Activated CD4-positive, alpha-beta T cell treated with anti-CD3 and anti-CD28 coated beads, Interleukin-2, Interleukin-6, amounts not matched to agents 100 ng/mL and 50 ng/mL, durations not matched to agents 16 hours and 8 hours (primary cell): ENCODE measurements around the gene WDR5.

Experiments used
- DNase-seq: peaks from one replicate; pipeline ENCODE4 v3.0.0-alpha.2; 2020

Gene WDR5

GRCh38 chr9:134174526-134175290 is 38.8 kb downstream of the WDR5 start:
- no peak for DNase-seq

GRCh38 chr9:134175291-134175807 is 39.5 kb downstream of the WDR5 start:
- DNase-seq = no peak

GRCh38 chr9:134175808-134176598 is 40.1 kb downstream of the WDR5 start:
- DNase-seq = no peak

- no peak for DNase-seq
These were observed 40.7 kb downstream of the WDR5 start for GRCh38 chr9:134176599-134176968.

GRCh38 chr9:134177186-134177585 is 41.3 kb downstream of the WDR5 start:
- DNase-seq = no peak

- no peak for DNase-seq
These were observed 41.9 kb downstream of the WDR5 start for GRCh38 chr9:134177624-134178393.

- DNase-seq = no peak
These were observed 42.5 kb downstream of the WDR5 start for GRCh38 chr9:134178394-134178767.

GRCh38 chr9:134178768-134179551 is 43.1 kb downstream of the WDR5 start:
- no peak for DNase-seq

- no peak for DNase-seq
These were observed 43.7 kb downstream of the WDR5 start for GRCh38 chr9:134179595-134179917.

GRCh38 chr9:134179918-134180785 is 44.3 kb downstream of the WDR5 start:
- no peak for DNase-seq

GRCh38 chr9:134180786-134181647 is 45.1 kb downstream of the WDR5 start:
- no peak for DNase-seq

GRCh38 chr9:134181648-134182034 is 45.8 kb downstream of the WDR5 start:
- DNase-seq = no peak

GRCh38 chr9:134182554-134183085 is 46.7 kb downstream of the WDR5 start:
- DNase-seq = no peak

- no peak for DNase-seq
These were observed 49.7 kb downstream of the WDR5 start for GRCh38 chr9:134185536-134186011.

GRCh38 chr9:134186471-134187109 is 50.7 kb downstream of the WDR5 start:
- no peak for DNase-seq

GRCh38 chr9:134187110-134187531 is 51.2 kb downstream of the WDR5 start:
- DNase-seq = no peak

GRCh38 chr9:134187891-134188385 is 52.1 kb downstream of the WDR5 start:
- DNase-seq = no peak

- no peak for DNase-seq
These were observed 52.7 kb downstream of the WDR5 start for GRCh38 chr9:134188386-134189144.

GRCh38 chr9:134189145-134189469 is 53.2 kb downstream of the WDR5 start:
- DNase-seq = no peak
